ENCODE results near the gene TTLL5. TPM values are rescaled to one million over a fixed set of nuclear protein-coding genes. Genes with fewer than 3 reads are reported as not detected.

Gene TTLL5
- total and polyA plus RNA-seq, 2 of the 13 experiments (the other 11 are each of a cell fraction or from before 2014, with no cell fraction given) = 11.8 to 18.8 TPM

- no peak for ATAC-seq
- no peak for FAIRE-seq
- no peak for TF ChIP-seq ZNF790 (CRISPR knock-in tag; IDR thresholded peaks at IDR 0.05; ENCODE audit: borderline replicate concordance)
- no peak for TF ChIP-seq ZNF160 (CRISPR knock-in tag; IDR thresholded peaks at IDR 0.05)
- no peak for TF ChIP-seq ZHX2 (IDR thresholded peaks at IDR 0.05; ENCODE audit: low read depth)
- no peak for TF ChIP-seq ZHX2 (CRISPR knock-in tag; IDR thresholded peaks at IDR 0.05; ENCODE audit: borderline replicate concordance)
- TF ChIP-seq ZNF605 (CRISPR knock-in tag; IDR thresholded peaks at IDR 0.05) = no peak
- no peak for TF ChIP-seq ZNF138 (CRISPR knock-in tag; IDR thresholded peaks at IDR 0.05; ENCODE audit: low read depth)
- TF ChIP-seq, protein P1, sequence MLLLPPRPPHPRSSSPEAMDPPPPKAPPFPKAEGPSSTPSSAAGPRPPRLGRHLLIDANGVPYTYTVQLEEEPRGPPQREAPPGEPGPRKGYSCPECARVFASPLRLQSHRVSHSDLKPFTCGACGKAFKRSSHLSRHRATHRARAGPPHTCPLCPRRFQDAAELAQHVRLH (CRISPR knock-in tag; IDR thresholded peaks at IDR 0.05; ENCODE audit: borderline replicate concordance, low read depth) = no peak
- H4K20me1 ChIP-seq (ENCODE audit: insufficient read depth, low read length) = no peaks in the 10 kb centered on the region
- no peaks in the 10 kb centered on the region for H3K9me3 ChIP-seq (ENCODE audit: low read length)
- H3K79me2 ChIP-seq (ENCODE audit: insufficient read depth, low read length) = no peaks in the 10 kb centered on the region
- ChIA-PET POLR2A (no interaction called here), CTCF (ENCODE audit: low intra/inter-chr PET ratio, low total read pairs) (no interaction called here)
- H3K4me3 ChIP-seq (replicated peaks in 1 of 3; ENCODE audit: insufficient read depth in 1 of 3, low read depth in 2 of 3, low read length in 3 of 3) = no peak overlapping the region
- intact Hi-C loops (cut with micrococcal nuclease; ENCODE audit: unreplicated experiment) = no loop called here
- peaks cover 28% of the 10 kb centered on the region for H3K4me1 ChIP-seq (ENCODE audit: insufficient read depth, low read length)
- no TSS peak for BruUV-seq (replicated peaks)
- no peak overlapping the region for H3K27ac ChIP-seq (ENCODE audit: extremely low read length, insufficient read depth, low read length)
- no peak overlapping the region for H2AFZ ChIP-seq (ENCODE audit: low read length)
- H3K4me2 ChIP-seq (ENCODE audit: low read depth, low read length) = no peak overlapping the region
- no peaks in the 10 kb centered on the region for H3K36me3 ChIP-seq (replicated peaks in 1 of 2; ENCODE audit: control insufficient read depth in 1 of 2, insufficient read depth in 2 of 2, low read length in 2 of 2)
- H3K9ac ChIP-seq (ENCODE audit: insufficient read depth, low read depth, low read length) = no peak overlapping the region
- 91% methylated on average over 2 of the region's 2 CpGs for WGBS (ENCODE audit: low lambda C conversion rate)
- in situ Hi-C loops (cut with HindIII; ENCODE audit: extremely low pct_ligation_motif_present, low pct_unique_long_range_greater_than_20kb) = no loop called here
- no peaks in the 10 kb centered on the region for H3K27me3 ChIP-seq (ENCODE audit: control insufficient read depth in 1 of 2, insufficient read depth in 2 of 2, low read length in 2 of 2)
- no peak for DNase-seq (ENCODE audit: low spot score)
Measured at GRCh38 chr14:75833326-75834020, 172.4 kb downstream of the TTLL5 start.
